GM18498 (cell line): ENCODE results near the gene SHISAL1.

Source experiments
- ATAC-seq: cut with Tn5 transposase; IDR thresholded peaks from one replicate; pipeline ENCODE4 v1.9.1; 2021; ENCODE audit warnings: mild to moderate bottlenecking, moderate library complexity; ENCODE audit not compliant: unreplicated experiment

SHISAL1 gene

GRCh38 chr22:44281768-44282637, 30.7 kb downstream of the SHISAL1 start:
- no peak for ATAC-seq

- ATAC-seq: no peak
Observed at GRCh38 chr22:44280665-44281188, 32.0 kb downstream of the SHISAL1 start.

DNA sequence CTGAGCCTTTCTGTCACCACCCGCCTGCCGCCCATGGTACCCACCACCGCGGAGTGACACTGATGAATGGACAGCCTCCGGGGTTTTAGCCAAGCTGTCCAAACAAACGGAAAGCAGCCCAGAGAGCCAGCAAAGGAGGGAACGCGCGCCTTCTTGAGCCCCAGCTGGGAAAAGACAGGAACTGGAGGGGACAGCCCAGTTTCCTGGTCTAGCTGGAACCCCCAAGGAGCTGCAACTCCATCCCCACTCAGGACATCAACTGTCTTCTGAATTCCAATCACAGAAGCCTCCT, 33.7 kb downstream of the SHISAL1 start:
- no peak for ATAC-seq

GRCh38 chr22:44278243-44279068, 34.3 kb downstream of the SHISAL1 start:
- ATAC-seq: no peak

- ATAC-seq: no peak
Observed at GRCh38 chr22:44277386-44278135, 35.2 kb downstream of the SHISAL1 start.

GRCh38 chr22:44276706-44277356, 35.9 kb downstream of the SHISAL1 start:
- ATAC-seq: no peak

- ATAC-seq: no peak
Observed at GRCh38 chr22:44276041-44276440, 36.7 kb downstream of the SHISAL1 start.

DNA sequence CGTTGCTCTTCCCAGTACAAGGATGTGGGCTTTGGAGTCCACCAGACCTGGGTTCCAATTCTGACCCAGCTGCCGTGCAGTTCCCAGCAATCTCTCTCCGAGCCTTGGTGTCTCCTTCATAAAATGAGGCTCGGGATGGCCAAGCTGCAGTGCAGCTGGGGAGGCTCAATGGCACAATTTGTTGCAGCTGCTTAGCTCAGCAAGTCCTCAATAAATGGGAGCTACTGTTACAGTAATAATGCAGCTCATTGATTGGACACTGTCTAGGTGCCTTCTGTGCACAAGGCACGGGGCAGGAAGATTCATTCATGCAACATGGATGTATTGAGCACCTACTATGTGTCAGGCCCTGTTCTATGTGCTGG, 37.1 kb downstream of the SHISAL1 start:
- no peak for ATAC-seq

DNA sequence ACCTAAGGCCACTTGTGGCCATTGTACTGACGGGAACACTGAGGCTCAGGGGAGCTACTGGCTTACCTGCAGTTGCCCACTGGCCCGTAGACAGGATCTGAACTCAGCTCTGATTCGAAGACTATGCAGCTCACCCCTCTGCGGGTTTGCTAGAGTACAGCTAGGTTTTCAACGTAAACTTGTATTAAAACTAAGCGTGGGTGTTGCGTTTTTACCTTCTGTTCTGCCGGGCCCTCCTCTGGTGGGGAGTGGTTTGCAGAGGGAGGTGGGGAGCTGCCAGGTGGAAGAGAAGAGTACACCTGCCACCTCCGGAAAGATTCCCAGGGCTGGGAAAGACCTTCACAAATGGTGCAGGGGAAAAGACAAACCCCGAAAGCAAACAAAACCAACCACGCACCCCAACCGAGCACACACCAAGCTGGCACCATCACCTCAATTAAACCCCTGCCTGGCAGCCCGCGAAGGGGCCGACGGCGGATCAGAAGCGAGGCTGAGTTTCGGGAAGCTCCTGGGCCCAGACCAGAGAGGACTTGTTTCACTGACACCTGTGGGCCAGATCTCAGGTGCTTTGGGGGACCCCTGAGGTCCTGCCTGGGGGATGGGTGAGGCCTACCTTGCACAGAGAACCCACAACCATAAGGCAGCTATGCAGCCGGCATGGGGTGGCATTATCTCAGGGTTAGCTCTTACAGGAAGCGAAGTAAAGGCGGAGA, 37.7 kb downstream of the SHISAL1 start:
- no peak for ATAC-seq

- ATAC-seq: no peak
Observed at GRCh38 chr22:44273175-44273574, 39.6 kb downstream of the SHISAL1 start.

- no peak for ATAC-seq
Observed at GRCh38 chr22:44272401-44272771, 40.4 kb downstream of the SHISAL1 start.

- ATAC-seq: no peak
Observed at GRCh38 chr22:44271732-44272400, 40.9 kb downstream of the SHISAL1 start.

DNA sequence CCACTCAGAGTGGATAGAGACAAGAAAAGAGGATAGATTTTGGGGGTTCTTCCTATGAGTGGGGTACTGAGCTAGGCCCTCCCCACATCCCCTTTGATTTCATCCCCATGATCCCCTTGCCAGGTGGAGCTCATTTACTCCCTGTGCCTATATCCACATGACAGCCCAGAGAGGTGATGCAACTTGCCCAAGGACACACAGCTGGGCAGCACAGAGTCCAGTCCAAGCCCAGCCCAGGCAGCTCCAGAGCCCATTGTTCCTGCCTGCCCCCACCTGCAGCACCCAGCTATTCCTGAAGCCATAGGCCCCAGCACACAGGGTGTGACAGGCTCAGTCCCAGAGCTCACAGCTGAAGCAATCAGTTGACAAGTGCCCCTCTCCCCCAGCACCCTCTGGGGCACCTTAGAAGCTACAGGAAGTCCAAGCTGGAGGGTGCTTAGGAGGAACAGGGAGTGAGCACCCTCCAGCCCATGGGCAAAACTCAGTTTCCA, 41.7 kb downstream of the SHISAL1 start:
- no peak for ATAC-seq

DNA sequence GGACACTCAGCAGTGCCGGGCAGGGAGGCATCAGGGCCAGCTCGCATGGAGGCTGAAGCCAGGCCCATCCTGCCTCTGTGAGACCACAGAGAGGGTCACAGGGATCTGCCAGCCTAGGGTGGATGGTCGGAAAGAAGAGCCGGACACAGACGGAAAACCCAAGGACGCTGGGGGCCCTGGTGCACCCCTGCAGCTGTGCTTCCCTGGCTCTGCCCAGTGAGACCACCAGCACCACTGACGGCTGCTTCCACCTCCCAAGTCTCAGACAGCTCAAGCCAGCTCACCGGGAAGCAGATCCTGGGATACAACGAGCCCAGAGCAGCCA, 42.2 kb downstream of the SHISAL1 start:
- no peak for ATAC-seq

- ATAC-seq: no peak
Observed at GRCh38 chr22:44269757-44270555, 42.8 kb downstream of the SHISAL1 start.

DNA sequence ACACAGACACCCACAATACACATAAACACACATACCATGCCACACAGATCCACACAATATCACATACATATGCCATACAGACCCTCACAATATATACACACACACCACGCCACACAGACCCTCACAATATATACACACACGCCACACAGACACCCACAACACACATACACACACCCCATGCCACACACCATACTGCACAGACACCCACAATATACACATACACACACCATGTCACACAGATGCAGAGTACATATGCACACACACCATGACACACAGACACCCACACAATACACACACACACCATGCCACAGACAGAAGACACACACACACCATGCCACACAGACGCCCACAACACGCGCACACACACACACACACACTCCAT, 43.6 kb downstream of the SHISAL1 start:
- no peak for ATAC-seq

DNA sequence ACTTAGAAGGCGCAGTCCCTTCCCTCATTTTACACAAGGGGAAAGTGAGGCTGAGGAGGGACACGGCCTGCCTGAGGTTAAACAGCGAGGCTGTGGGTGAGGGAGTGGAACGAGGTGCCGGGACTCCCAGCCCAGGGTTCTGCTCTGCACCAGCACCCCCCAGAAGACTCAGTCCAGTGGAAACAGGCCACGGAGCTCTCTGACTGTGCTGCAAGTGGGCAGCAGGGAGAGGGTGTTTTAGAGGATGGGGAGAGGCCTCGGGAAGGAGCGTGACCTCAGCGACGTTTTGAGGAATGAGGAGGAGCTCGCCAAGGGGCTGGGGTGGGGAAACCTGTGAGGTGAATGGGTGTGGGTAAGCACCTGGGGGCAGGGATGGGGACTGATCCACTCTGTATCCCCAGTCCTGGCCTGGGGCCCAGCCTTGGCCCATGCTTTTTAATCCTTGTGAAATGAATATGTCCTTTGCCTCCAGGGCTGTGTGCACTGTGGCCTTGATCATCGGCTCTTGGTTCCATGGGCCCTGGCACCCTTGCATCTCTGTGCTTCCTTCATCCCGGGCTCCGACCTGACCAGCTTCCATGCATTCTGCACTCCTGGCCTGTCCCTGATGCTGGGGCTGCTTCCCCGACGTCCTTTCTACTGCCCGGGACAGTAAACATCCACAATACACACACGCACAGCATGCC, 44.2 kb downstream of the SHISAL1 start:
- no peak for ATAC-seq

GRCh38 chr22:44267856-44268255, 44.9 kb downstream of the SHISAL1 start:
- no peak for ATAC-seq
